SK-N-DZ (cell line): Measurements from ENCODE around the gene LTBP4.
"Not testable (repeated sequence)": the region's sequence is repeated elsewhere in the genome, so short reads cannot be mapped to it uniquely, and the experiment has no call there.

Experiments
- DNase-seq: peaks from one replicate; pipeline ENCODE4 v3.0.0-alpha.2; 2015; ENCODE audit warnings: low spot score

Gene LTBP4

DNA sequence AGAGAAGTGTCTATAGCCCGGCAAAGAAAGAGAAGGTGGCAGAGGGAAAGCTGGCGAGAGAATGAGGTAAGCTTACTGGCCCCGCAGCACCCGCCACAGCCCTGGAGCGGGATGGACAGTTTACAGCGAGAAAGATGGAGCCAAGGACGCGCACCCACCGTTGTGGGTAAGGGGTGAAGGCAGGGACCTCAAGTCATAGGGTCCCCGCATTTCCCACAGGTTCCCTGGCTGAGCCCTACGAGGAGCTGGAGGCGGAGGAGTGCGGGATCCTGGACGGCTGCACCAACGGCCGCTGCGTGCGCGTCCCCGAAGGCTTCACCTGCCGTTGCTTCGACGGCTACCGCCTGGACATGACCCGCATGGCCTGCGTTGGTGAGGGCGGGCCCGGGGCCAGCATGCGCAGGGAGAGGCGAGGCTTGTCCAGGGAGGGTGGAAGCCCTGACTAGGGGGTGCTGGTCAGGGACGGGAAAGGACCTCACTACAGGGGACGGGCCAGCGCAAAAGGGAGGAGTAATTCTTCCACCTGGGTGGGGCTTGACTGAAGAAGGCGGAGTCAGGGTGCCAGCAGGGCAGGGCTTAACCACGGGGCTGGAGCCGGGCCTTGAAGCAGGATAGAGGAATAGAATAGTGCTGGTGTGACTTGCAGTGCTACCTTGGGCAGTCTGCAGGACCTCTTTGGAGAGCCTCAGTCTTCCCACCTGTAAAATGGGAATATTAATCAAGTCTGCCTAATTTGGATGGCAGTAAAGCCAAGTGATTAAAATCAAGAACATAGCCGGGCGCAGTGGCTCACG is 26.5 kb downstream of the LTBP4 start:
- no peak for DNase-seq

DNA sequence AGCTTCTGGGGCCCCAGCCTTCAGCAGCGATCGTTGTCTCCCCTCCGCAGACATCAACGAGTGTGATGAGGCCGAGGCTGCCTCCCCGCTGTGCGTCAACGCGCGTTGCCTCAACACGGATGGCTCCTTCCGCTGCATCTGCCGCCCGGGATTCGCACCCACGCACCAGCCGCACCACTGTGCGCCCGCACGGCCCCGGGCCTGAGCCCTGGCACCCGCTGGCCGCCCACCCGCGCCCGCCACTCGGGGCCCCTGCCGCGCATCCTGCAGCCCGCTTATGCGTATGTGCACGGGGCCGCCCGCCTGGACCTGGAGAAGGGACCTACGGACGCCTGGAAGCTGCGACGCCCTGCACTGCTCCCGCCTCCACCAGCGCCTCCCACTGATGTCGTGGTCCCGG is 28.2 kb downstream of the LTBP4 start:
- no peak for DNase-seq

DNA sequence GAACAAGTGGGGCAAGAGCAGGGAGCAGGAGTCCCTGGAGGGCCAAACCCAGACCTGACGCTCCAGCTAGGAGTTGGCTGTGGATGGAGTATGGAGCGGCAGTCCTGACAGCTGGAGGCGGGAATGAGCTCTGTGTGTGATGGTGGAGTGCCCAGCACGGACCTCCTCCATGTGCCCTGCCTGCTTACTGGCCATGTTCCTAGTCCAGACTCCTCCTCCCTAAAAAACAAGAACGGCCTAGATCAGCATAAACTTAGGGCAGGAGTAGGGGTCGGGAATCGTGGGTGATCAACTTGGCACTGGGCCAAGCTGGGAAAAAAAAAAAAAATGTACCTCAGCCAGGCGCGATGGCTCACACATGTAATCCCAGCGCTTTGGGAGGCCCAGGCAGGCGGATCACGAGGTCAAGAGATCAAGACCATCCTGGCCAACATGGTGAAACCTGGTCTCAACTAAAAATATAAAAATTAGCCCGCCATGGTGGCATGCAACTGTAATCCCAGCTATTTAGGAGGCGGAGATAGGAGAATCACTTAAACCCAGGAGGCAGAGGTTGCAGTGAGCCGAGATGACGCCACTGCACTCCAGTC is 29.5 kb downstream of the LTBP4 start:
- DNase-seq, result no peak

DNA sequence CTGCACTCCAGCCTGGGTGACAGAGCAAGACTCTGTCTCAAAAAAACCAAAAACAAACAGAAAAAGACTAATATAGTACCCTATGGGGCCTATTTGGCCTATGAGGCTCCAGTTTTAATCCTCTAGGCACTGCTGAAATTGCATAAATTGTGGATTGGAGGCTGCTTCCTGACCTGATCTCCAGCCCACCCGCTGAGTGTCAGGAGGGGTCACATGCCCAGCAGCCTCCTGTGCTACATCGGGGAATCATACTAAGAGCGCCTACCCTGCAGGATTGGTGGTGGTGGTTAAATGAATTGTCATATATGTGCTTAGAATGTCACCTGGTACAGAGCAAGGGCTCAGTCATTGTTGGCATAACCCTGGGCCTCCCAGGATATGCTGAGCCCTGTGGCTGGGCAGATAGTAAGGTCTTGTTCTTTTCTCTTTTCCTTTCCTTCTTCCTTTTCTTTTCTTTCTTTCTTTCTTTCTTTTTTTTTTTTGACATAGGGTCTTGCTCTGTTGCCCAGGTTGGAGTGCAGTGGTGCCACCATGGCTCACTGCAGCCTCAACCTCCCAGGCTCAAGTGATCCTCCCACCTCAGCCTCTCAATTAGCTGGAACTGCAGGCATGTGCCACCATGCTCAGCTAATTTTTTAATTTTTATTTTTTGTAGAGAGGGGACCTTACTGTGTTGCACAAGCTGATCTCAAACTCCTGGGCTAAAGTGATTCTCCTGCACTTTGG is 31.3 kb downstream of the LTBP4 start:
- no peak for DNase-seq

DNA sequence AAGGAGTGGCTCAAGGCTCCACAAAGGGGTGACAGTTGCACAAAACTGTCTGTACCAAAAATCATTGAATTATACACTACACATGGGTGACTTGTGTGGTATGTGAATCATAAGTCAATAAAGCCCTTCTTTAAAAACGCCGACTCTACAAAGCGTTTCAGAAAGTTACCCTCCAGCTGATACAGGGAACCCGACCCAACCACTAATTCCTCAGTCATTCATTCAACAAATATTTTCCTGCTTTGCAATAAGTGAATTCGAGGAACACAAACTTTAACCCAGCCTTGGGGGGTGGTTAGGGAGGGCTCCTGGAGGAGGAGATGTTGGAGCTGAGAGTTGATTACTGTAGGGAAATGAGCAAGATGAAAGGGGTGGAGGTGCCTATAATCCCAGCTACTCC is 32.0 kb downstream of the LTBP4 start:
- no peak for DNase-seq

DNA sequence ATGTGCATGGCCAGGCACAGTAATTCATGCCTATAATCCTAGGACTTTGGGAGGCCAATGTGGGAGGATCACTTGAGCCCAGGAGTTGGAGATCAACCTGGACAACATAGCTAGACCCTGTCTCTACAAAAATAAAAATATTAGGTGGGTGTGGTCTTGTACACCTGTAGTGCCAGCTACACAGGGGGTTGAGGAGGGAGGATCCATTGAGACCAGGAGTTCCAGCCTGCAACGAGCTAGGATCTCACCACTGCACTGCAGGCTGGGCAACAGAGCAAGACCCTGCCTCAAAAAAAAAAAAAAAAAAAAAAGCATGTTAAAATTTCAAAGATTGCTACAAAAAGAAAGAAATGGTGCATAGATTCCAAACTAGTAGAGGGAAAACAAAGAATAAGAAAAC is 37.2 kb downstream of the LTBP4 start:
- no peak for DNase-seq

DNA sequence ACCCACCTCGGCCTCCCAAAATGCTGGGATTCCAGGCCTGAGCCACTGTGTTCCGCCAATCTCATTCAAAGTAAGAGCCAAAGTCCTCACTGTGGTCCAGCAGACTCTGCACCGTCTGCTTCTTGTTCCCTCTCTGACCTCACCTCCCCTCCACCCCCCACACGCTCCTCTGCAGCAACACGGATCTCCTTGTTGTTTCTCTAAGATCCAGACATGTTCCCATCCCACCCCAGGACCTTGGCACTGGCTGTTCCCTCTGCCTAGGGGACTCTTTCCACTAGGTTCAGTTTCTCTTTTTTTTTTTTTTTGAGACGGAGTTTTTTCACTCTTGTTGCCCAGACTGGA is 38.4 kb downstream of the LTBP4 start:
- DNase-seq, result no peak

DNA sequence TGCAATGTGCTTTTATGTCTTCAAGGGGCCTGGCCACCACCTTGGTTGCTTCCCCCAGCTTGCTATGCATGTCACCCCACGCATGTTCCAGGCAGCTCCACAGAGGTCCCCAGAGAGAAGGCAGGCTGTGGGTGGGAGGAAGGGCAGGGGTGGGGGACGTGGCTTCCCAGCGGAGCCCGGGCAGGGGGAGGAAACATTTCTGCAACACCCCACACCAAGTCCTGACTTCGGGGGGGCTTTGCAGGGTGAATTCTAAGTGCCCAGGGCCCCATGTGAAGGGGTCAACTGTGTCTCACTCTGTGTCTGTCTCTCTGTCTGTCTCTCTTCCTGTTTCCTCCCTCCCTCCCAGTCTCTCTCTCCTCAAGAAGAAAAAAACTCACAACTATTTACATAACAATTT is 39.6 kb downstream of the LTBP4 start:
- DNase-seq, result no peak

DNA sequence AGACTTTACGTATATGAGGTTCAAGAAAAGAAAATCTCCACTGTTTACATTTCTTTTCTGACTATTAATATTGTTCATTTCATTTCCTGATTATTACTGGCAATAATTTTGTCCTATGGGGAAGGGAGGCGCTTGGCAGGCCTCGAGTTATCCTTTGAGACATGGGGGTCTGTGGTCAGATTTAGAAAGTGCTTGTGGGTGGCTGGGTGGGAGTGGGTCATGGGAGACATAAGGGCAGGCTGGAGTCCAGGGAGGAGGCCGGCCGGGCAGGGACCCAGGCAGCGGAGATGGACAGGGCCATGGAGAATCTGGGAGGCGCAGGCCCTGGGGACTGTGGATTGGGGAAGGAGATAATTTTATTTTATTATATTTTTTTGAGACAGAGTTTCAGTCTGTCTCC is 40.1 kb downstream of the LTBP4 start:
- no peak for DNase-seq

DNA sequence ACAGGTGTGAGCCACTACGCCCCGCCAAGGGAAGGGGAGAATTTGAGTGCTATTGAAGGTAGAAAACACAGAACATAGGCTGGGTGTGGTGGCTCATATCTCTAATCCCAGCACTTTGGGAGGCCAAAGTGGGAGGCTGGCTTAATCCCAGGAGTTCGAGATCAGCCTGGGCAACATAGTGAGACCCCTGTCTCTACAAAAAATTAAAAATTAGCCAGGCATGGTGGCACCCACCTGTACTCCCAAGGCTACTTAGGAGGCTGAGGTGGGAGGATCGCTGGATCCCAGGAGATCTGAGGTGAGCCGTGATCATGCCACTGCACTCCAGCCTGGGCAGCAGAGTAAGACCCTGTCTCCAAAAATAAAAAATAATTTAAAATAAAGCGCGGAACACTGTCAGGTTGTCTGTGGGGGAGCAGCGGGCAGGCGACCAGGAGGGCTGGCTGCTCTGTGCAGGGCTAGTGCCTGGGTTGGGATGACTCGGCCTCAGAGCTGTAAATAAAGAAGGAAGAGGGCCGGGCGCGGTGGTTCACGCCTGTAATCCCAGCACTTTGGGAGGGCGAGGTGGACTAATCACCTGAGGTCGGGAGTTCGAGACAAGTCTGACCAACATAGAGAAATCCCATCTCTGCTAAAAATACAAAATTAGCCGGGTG is 41.0 kb downstream of the LTBP4 start:
- no peak for DNase-seq

DNA sequence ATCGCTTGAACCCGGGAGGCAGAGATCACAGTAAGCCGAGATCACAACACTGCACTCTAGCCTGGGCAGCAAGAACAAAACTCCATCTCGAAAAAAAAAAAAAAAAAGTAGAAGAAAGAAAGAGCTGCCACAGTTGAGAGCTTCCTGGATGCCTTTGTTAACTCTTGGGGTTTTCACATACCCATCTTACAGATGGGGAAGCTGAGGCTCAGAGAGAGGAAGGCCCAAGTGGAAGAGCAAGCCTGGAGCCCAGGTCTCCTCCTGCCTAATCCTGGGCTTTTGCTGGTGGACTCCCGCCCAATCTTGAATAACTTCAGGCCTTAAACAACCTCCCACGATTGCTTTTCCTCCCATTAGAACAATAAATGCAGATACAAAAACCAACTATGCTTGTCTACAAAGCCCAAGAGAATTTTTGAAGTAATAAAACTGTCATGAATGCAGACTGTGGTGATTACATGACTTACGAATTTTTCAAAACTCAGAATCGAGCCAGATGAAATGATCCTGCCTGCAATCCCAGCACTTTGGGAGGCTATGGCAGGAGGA is 41.7 kb downstream of the LTBP4 start:
- DNase-seq, result no peak

DNA sequence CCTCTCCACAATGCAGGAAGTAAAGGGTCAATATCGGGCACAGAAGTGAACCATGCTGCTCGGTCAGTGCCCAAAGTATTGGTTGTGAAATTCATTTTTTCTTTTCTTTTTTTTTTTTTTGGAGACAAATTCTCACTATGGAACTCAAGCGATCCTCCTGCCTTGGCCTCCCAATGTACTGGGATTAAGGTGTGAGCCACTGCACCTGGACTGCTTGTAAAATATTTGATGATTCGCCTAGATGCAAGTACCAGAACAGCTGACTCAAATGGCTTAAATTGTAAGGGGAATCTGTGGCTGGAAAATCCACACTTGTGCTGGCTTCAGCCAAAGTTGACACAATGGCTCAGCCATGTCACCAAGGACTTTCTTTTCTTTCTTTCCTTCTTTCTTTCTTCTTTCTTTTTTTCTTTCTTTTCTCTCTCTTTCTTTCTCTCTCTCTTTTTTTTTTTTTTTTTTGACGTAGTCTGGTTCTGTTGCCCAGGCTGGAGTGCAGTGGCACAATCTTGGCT is 45.6 kb downstream of the LTBP4 start:
- no peak for DNase-seq

DNA sequence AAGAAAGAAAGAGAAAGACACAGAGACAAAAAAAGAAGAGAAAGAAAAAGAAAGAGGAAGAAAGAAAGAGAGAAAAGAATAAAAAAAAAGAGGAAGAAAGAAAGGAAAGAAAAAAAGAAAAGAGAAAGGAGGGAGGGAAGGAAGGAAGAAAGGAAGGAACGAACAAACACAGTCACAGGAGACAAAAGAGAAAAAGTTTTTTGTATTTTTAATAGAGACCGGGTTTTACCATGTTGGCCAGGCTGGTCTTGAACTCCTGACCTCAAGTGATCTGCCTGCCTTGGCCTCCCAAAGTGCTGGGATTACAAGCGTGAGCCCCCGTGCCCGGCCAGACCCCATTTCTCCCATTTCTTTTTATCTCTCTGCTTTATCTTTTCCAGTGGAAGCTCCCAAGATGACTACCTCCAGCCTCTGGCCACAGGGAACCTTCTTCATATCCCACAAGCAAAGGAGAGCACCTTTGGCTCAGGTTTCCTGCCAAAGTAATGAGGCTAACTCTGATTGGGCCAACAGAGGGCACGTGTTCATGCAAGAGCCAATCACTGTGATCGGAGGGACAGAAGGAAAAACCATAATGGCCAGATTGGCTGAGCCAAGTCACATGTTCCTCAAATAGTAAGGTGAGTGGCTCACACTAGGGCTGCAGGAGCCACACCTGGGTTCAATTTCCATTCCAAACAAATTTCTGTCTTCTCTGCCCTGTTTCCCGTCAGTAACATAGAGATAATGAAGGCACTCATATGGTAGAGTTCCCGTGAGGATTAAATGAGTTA is 48.9 kb downstream of the LTBP4 start:
- peak; percentile 43 for DNase-seq

DNA sequence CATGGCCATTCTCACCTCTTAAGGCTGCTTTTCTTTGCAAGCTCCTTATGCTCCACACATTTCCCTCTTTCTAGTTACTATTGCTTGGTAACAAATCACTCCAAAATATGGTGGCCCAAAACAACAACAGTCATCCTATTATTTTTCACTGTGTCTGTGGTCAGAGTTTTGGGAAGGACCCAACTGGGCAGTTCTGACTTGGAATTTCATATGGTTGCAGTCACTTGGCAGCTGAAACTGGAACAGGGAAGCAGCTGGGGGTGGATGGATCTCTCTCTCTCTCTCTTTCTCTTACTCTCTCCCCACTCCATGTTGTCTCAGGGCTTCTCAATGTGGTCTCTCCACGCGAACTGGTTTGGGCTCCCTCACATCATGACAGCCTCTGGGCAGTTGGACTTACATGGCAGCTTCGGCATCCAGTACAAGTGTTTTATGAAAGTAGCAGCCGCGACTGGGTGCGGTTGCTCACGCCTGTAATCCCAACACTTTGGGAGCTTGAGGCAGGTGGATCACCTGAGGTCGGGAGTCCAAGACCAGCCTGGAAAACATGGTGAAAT is 49.7 kb downstream of the LTBP4 start:
- no peak for DNase-seq

DNA sequence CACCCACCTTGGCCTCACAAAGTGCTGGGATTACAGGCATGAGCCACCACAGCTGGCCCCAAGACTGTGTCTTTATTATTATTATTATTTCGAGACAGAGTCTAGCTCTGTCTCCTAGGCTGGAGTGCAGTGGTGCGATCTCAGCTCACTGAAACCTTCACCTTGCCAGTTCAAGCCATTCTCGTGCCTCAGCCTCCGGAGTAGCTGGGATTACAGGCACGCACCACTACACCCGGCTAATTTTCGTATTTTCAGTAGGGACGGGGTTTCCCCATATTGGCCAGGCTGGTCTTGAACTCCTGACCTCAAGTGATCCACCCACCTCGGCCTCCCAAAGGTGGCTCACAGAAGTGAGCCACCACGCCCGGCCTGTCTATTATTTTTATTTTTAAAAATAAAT is 51.1 kb downstream of the LTBP4 start:
- not testable (repeated sequence) for DNase-seq

DNA sequence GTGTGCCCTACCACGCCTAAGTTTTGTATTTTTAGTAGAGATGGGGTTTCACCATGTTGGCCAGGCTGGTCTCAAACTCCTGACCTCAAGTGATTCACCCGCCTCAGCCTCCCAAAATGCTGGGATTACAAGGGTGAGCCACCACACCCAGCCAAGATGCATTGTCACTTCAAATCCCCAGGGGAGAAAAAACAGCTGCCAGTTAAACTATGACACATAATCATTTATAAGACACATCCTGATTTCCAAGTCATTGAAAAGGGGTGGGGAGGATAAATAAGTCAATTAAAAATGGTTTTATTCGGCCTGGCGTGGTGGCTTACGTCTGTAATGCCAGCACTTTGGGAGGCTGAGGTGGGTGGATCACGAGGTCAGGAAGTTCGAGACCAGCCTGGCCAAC is 54.5 kb downstream of the LTBP4 start:
- DNase-seq, result not testable (repeated sequence)

DNA sequence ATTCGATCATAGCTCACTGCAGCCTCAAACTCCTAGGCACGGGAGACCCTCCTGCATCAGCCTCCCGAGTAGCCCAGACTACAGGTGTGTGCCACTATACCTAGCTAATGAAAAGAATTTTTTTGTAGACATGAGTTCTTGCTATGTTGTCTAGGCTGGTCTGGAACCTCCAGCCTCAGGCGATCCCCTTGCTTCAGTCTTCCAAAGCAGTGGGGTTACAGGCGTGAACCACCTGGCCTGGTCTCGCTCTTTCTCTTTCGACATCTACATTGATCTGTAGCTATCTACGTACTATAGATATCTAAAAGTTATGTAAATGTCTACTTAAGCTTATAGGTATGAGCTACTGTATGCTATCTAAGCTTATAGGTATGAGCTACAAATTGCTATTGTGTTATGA is 56.9 kb downstream of the LTBP4 start:
- no peak for DNase-seq

DNA sequence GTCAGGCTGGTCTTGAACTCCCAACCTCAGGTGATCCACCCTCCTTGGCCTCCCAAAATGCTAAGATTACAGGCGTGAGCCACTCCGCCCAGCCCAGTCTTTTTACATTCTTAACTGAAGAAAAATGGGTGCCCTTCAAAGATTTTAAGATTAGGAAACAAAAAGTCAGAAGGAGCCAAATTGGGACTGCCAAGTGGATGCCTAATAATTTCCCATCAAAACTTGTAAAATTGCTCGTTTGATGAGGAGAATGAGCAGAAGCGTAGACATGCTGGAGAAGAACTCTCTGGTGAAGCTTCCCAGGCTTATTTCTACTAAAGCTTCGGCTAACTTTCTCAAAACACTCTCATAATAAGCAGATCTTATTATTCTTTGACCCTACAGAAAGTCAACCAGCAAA is 57.9 kb downstream of the LTBP4 start:
- DNase-seq, result no peak

DNA sequence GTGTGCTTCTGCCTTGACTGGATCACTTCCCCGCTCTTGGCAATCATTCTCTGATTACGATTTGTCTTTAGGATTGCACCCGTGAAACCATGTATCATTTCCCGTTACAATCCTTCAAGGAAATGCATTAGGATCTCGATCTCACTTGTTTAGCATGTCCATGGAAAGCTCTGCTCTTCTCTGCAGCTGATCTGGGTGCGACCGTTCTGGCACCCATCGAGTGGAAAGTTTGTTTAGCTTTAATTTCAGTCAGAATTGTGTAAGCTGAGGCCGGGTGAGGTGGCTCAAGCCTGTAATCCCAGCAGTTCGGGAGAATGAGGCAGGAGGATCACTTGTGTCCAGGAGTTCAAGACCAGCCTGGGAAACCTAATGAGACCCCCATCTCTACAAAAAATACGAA is 58.4 kb downstream of the LTBP4 start:
- DNase-seq, result no peak

DNA sequence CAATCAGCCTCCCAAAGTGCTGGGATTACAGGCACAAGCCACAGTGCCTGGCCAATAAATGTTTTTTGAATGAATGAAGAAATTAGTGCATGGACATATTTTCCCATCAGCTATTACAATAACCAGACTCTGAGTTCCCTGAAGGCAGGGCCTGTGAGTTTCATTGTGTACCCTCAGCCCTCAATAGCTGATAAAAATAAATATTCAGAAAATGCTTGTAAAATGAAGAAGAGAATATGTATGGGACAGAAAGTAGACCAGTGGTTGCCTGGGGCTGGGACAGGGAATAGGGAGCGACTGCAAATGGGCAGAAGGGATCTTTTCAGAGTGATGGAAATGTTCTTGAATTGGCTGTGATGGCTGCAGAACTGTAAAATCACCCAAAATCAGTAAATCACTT is 60.4 kb downstream of the LTBP4 start:
- no peak for DNase-seq
